ENCODE measurements around the gene KLHL30.

The KLHL30 gene, protein sequence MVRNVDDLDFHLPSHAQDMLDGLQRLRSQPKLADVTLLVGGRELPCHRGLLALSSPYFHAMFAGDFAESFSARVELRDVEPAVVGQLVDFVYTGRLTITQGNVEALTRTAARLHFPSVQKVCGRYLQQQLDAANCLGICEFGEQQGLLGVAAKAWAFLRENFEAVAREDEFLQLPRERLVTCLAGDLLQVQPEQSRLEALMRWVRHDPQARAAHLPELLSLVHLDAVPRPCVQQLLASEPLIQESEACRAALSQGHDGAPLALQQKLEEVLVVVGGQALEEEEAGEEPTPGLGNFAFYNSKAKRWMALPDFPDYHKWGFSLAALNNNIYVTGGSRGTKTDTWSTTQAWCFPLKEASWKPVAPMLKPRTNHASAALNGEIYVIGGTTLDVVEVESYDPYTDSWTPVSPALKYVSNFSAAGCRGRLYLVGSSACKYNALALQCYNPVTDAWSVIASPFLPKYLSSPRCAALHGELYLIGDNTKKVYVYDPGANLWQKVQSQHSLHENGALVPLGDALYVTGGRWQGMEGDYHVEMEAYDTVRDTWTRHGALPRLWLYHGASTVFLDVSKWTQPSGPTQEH

DNA sequence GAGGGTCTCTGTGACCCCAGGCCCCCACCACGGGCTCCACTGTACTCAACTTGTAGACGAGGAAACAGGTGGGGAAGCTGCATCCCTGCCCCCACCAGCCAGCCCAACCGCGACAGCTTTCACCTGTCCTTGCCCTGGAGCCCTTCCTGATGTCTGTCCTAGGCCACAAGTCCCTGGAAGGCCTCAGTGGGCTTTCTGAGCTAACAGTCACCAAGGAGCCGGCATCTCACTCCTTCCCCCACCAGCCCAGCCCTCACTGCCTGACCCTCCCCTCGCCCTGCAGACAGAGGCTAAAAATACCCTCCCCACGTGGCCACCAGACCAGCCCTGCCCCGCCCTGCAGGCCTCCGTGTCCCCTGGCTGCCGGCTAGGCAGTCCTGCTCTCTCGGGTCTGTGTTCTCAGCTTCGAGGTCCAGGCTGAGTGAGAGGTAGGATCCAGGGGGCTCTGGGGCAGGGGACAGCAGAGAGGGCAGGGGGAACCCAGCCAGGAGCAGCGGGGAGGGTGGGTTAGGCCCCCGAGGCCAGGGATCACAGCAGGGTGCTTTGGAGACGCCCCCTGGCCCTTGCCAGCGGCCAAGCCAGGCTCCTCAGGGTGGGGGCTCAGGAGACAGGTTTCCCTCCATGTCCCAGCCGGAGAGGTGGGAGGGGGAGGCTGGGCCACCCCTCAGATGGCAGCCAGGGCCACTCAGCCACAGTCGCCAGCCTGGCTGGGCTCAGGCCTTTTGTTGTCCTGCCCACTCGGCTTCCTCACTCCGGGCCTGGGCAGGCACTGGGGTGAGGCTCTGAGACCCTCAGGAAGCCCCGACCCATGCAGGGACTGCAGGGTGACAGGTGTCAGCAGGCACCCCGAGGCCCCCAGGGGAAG, at the start of gene KLHL30:
Gene KLHL30, plus strand, starts transcription at position 338 of the 865 bp plus-strand sequence. CDS start 2,087 bp downstream, outside the sequence.
- no peak for DNase-seq (ENCODE audit: low read depth)

DNA sequence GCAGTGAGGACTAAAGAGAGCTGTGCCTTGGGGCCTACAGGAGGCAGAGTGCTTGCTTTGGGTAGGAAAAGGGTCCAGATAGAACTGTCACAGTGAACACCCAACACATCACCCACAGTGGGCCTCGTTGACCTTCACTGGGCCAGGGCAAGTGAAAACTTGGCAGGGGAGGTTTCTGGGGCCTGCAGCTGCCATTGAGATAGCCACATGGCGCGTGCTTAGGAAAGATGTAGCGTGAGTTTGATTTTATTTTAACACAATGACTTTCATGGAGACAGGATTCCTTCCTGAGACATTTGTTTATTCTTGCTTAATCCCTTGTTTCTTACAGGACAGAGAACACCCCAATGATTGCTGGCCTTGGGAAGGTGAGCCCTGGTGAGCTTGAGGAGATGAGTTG, 47.6 kb upstream of the KLHL30 start:
- DNase-seq (ENCODE audit: low read depth), result no peak

DNA sequence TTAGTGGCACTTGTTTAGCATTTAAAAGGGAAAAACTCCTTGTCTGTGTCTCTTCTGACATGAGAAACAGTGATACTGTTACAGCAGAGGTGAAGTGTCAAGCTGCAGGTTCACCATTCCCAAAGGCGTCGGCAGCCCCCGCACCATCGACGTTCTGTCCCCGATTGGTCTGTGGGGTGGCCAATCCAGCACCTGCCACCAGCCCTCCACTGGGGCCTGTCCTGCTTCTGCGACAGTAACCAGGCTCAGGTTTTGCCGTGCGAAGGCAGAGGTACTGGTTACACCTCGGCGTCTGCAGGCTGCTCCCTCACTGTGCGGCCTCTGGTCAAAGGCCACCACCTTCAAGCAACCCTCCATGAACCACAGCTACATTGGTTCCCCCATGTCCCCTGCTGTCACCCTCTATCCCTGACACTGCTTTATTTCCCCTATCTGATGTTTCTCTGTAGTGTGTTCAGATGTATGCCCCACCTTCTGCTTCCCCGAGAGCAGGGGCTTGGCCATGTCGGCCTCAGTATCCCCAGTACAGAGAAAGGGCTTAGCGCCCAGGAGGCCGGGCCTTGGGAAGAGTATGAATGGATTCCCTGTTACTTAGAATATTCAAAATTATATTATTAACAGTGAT, 46.9 kb upstream of the KLHL30 start:
- DNase-seq (ENCODE audit: low read depth), result no peak

DNA sequence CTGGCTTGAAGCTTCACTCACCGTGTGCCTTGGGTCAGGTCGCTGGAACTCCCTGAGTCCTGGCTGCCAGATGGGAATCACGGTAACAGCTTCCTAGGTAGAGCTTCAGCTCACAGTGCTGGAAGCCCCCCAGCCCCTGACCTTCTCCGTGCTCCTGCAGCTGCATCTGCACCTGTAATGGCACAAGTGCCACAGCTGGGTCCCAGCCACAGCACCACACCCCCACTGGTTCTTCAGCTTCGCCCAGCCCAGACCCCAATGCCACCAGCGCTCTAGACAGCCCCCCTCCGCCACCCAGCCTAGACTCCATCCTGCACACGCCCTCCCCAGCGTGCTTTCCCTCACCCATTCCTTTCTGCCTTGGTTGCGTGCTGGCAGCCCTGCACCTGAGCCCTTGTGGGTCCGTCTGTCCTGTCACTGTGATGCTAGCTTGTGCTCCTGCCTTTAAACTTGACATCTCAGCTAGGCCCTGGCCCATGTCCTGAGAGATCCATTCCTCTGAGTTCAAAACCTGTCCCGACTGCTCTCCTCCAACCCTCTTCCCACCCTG, 45.9 kb upstream of the KLHL30 start:
- no peak for DNase-seq (ENCODE audit: low read depth)

DNA sequence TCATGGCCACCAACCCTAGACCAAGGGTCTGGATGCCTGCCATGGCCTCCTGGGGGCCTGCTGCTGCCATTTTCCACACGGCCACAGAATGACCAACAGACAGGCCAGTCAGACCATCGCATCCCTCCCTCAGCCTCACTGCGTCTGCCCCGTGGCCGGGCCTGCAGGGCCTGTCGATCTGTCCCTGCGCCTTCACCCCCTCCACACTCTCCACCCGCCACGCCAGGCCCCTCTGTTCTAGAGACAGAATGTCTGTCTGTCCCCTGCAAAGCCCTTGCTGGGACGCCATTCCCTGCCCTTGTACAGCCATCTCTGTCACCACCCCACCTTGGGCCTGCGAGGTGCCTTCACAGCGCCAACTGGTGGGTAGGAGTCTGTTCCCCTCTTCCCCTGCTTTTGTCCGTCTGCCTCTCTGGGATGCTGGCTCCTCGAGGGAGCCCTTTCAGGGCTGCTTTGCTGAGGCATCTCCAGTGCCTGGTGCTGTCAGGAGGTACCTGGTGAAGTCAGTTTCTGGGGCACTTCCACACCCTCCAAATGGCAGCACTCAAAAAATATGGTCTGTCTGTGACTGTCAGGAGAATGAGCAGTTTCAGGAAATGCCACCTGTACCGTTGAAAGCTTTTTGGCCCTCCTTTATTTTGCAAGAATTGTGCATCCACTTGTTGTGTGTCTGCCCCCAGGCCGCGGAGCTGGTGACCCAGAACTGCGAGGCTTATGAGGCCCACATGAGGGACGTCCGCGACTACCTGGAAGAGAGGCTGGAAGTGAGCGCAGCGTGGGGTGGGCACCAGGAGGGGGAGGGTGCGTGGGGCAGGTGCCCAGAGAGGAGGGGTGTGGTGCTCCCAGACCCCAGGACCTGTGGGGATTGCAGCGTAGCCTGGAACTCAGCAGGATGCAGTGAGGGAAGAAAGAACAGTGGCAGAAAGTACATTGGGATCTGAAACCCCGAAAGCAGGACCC, 45.0 kb upstream of the KLHL30 start:
- DNase-seq (ENCODE audit: low read depth), result no peak

DNA sequence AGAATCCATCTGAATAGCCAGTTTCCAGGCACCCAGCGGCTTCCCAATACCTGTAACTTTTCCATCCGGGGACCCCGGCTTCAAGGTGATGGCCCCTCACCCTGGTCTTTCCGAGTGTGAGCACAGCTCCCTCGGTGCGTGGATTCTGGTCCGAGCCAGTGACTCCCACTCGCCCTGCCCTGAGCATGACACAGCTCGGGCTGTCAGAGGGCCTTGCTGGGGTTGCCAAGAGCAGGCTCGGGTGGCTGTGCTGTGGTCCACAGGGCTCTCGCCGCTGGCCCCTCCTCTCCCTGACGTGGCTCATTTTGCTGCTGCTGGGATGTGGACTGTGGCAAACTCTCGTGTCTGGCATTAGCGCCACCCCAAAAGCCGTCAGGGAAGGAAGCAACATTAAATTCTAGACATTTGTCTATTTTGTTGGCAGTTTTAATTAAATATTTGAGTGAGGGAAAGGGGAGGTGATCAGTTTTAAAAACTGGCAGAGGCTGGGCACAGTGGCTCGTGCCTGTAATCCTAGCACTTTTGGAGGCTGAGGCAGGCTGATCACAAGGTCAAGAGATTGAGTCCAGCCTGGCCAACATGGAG, 43.9 kb upstream of the KLHL30 start:
- no peak for DNase-seq (ENCODE audit: low read depth)

DNA sequence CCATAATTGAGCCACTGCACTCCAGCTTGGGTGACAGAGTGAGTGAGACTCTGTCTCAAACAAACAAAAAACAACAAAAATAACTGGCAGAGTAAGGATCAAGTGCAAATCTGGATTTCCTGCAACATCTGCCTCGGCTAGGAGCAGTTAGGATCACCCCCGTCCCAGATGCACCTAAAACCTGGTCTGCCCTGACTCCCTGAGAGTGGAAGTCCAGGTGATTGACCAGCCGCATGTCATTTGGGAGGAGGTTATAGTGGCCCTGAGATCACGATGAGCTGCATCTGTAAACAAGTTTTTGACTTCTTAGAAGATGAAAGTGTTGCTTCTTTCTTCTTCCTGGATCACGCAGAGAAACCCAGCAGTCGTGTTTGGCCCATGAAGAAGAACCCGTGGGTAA, 43.3 kb upstream of the KLHL30 start:
- DNase-seq (ENCODE audit: low read depth), result no peak

DNA sequence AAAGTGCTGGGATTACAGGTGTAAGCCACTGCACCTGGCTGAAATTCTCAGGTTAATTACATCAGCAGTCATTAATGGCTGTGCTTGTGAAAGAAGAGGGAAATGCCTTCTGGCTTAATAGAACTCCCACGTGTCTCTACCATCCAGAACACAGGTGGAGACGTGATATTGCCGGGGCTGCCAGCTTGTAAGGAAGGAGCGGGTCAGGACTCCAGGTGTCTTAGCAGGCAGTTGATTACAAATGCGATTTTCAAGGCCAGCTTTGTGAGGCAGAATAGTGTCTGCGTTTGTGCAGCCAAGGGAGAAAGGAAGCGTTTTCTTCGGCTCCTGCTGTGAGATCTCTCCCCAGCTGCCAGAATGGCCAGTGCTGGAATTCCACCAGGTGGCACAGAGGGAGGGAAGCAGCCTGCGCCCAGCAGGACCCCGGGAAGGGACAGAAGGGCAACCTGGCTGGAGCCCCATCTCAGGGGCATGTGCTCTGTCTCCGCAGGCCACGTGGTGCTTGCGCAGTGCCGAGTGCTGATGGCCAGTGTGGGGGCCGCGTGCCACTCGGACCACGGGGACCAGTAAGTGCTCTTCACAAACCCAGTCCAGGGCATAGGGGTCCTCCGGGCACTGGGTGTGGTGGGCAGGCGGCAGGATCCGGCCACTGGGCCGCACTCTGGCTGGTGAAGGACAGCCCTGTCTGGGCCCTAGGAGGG, 42.0 kb upstream of the KLHL30 start:
- DNase-seq (ENCODE audit: low read depth), result no peak

DNA sequence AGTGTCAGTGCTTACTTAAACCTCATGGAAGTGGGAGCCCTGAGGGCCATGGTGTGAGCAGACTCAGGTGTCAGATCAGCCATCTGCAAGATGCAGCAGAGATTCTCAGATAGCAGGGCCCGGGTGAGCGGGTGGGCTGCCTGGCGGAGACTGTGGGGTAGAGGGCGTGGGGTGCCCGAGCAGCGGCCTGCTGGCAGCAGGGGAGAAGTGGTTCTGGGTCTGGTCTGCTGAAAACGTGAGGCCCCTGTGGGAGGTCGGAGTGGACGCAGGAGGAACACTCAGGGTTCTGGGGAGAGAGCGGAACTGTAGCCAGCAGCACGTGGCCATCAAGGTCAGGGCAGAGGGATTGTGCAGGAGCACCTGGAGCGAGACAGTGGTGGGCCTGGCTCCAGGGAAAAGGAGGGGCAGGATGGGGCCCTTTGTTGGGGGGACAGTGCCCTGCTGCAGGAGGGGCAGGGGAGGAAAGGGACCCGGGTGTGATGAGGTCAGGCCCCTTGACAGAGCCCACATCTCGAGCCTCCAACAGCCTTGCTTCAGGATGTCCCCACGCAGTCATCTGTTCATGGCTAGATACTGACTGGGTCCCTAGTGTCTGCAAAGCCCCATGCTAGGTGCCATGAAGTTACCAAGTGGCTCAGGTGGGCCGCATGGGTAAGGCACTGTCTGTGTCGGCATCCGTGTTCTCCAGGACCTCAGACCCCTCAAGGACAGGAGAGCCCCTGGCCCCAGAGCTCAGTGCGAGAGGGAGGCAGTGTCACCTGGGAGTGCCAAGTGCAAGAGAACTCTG, 41.1 kb upstream of the KLHL30 start:
- no peak for DNase-seq (ENCODE audit: low read depth)

DNA sequence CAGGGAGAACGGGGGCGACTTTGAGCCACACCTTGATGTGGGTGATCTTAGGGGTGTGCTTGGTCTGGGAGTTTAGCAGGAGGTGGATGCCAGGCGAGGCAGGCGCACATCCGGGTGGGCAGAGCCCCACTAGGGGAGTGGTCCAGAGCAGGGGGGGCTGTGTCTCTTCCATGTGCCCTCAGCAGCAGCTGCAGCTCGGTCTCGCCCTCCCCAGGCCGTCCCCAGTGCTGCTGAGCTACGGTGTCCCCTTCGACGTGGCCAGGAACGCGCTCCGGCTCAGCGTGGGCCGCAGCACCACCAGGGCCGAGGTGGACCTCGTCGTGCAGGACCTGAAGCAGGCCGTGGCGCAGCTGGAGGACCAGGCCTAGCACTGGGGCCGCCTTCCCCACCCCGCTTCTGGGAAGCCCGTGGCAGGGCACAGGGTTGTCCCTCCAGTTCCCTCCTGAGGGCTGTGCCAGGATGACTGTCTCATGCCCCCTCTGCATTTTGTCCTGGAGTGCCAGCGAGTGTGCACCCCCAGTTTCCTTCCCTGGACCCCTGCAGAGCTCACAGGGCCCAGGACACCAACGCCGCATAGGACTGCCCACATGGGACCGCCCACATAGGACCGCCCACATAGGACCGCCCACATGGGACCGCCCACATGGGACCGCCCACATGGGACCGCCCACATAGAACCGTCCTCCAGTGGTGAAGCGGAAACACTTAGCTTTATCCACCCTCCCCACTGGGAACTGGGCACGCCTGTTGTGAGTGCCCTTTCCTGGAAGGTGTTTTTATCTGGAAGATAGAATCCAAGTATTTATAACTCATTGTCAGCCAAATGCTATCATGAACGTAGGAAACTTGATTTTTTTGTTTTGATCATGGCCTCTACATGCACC, 40.2 kb upstream of the KLHL30 start:
- DNase-seq (ENCODE audit: low read depth), result no peak

DNA sequence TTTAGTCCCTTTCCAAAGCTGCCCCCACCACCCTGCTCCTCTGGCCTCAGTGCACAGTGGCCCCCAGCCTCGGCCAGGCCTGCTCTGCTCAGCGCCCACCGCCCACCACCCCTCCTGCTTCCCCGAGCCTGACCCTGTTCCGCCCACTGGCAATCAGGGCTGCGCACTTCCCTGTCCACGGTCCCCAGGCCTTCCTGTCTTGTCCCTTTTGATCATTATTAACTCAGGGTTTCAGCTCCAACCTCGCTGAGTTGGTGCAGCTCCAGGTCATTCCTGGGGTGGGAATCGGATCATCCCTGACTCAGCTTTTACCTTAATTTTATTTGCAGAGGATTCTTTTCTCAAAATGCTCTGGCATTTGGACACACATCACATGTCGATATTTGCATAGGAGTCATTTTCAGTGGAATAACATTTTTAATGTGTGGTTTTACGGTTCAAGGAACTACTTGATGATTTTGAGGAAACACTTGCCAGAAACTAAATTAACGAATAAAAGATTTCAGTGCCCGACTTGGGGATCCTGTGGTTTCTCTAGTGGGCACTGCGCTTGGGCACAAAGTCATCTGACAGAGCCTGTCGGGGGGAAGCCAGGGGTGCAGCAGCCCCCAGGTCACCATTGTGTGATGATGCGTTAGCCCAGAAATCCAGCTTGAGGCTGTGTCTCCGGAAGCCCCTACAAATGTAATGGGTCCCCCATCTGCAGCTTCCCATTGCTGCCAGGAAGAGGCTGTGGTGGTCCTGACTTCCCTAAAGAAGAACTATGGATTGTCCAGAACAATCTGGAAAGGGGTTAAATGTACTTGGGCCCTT, 39.4 kb upstream of the KLHL30 start:
- no peak for DNase-seq (ENCODE audit: low read depth)

DNA sequence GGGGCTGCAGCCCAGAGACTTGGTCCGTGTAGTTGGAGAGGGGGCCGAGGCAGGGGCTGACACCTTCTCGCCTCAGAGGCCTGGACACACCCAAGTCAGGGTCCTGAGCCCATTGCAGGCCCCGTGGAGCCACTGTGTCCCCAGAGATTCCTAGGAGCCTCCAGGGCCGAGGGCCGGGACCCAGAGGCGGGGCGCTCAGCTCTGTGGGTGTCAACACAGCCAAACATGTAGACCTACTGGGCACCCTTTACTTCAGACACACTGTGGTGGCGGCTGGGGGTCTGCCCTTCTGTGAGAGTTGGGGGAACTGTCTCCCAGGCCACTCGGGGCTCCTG, 38.8 kb upstream of the KLHL30 start:
- DNase-seq (ENCODE audit: low read depth), result no peak

DNA sequence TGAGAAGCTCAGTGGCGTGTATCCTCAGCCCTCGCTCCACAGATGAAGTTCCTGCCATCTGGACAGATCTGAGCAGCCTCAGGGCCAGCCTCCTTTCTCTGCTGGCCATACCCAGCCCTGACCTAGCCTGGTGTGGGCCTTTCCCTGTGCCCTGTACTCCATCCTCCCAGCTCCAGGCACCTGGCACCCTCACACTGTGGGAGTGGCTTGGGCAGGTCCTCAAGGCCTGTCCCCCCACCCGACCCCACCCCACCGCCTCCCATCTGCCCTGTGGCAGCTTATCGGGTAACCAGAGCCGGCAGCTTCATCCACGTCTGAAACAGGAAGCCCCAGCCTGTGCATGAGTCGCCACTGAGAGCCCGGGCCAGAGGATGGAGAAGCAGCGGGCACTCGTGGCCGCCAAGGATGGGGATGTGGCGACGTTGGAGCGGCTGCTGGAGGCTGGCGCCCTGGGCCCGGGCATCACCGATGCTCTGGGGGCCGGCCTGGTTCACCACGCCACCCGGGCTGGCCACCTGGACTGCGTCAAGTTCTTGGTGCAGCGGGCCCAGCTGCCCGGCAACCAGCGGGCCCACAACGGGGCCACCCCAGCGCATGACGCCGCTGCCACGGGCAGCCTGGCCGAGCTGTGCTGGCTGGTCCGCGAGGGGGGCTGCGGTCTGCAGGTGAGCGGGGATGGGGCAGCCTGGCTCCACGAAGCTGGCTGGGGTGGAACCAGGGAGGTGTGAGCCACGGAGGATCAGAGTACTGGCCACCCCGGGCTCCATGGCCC, 38.2 kb upstream of the KLHL30 start, which contains the start of gene ESPNL:
Gene ESPNL, plus strand, starts transcription at position 292 of the 772 bp plus-strand sequence. Its CDS starts 80 bp downstream, at position 372.
- no peak for DNase-seq (ENCODE audit: low read depth)

DNA sequence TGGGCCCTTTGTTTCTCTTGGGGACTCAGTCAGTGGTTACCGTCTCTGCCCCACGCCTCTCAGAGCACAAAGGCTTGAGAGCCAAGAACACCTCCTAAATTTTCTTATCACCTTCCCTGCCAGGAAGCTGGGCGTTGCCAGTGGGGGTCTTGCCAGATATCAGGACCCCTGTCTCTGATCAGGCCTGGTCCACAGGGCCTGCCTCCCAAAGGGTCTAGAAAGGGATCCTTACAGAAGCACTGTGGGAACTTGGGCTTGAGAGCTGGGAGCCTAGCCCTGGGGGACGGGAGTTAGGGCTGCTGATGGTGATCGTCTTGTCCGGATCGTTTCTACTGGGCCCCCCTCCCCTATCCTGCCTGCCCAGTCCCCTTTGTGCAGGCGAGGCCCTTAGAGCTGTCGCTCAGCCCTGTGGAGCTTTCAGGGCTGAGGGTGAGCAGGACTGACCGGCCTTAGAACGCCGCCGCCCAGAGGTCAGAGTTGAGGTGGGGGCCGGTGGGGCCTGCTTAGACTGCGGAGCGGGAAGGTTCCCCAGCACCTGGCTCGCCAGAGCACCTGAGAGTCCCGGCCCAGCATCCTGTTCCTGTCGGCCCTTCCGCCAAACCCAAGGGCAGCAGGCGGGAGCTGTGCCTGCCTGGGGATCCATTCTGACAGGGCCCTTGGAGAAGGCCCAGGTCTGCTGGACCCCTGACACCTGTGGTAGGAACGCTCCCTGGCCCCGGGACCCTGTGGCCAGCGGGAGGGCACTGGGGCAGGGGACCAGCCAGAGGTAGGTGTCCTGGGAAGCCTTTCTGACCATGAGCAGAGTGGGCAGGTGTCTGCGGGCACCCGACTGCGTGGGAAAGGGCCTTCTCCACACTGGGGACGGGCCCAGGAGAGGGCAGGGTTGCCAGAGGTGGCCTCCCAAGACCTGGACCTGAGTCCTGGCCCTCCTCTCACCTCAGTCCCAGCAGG, 37.4 kb upstream of the KLHL30 start:
- DNase-seq (ENCODE audit: low read depth), result no peak
